HepG2 (cell line): Measurements from ENCODE around the gene MMP28. TPM values are rescaled to one million over a fixed set of nuclear protein-coding genes. Genes with fewer than 3 reads are reported as not detected.

ENCODE experiments used
- ATAC-seq: fragments of 200-7000 bp; cut with Tn5 transposase; 3 replicates; pipeline ENCODE4 v1.9.1; 2020; ENCODE audit warnings: mild to moderate bottlenecking, moderate library complexity
- BruUV-seq: library from RNA; stranded (reverse); fragments of 400-500 nt; replicated peaks from 2 replicates; lab custom pipeline; 2021; lab: Mats Ljungman, UMichigan
- CTCF ChIA-PET: fragments of 300-600 bp; formaldehyde crosslinking; extraction: SDS; loops from one replicate; lab custom pipeline; 2021; ENCODE audit warnings: low total read pairs, inconsistent platforms, low intra/inter-chr PET ratio; lab: Yijun Ruan, JAX
- POLR2A ChIA-PET: fragments of 350-600 bp; sonication (Branson Sonifier 250); formaldehyde crosslinking; loops from one replicate; lab custom pipeline; 2020; ENCODE audit warnings: antibody characterized with exemption, inconsistent platforms; lab: Yijun Ruan, JAX
- DNase-seq: peaks from one replicate; pipeline ENCODE4 v3.0.0-alpha.2; 2015; ENCODE audit warnings: low spot score
- FAIRE-seq: peaks from 3 replicates; lab custom pipeline; 2011; peaks lifted over from hg19 to GRCh38; lab: Jason Lieb, UNC
- H2AFZ ChIP-seq: one replicate; pipeline ENCODE4 v1.6.1; 2011; ENCODE audit warnings: low read length, inconsistent platforms
- H3K27ac ChIP-seq: fragments of 300-600 bp; 3 replicates; pipeline ENCODE4 v1.8.0; 2011; ENCODE audit warnings: mixed run types, mild to moderate bottlenecking, mixed read lengths, low read length, inconsistent platforms; ENCODE audit not compliant: insufficient read depth; ENCODE audit errors: extremely low read length
- H3K27me3 ChIP-seq, 2 experiments: fragments of 200-600 bp in 1 of 2; 2 replicates in 1 of 2; 3 replicates in 1 of 2; pipeline versions ENCODE4 v1.6.0 to v1.8.0; 2011; ENCODE audit warnings: low read length in 2 of 2, mild to moderate bottlenecking in 2 of 2, moderate library complexity in 2 of 2, inconsistent platforms in 1 of 2; ENCODE audit not compliant: insufficient read depth in 2 of 2, control insufficient read depth in 1 of 2
- H3K36me3 ChIP-seq, 2 experiments: fragments of 200-600 bp in 1 of 2; replicated peaks in 1 of 2; 2 replicates in 1 of 2; 3 replicates in 1 of 2; pipeline versions ENCODE4 v1.5.1 to v1.8.0; 2011; ENCODE audit warnings: low read length in 2 of 2, inconsistent platforms in 1 of 2; ENCODE audit not compliant: insufficient read depth in 2 of 2, control insufficient read depth in 1 of 2
- H3K4me1 ChIP-seq: 2 replicates; pipeline ENCODE4 v1.5.1; 2012; ENCODE audit warnings: low read length, inconsistent platforms; ENCODE audit not compliant: insufficient read depth
- H3K4me2 ChIP-seq: 2 replicates; pipeline ENCODE4 v1.6.0; 2011; ENCODE audit warnings: low read depth, low read length, inconsistent platforms
- H3K4me3 ChIP-seq, 3 experiments: fragments of 200-600 bp in 1 of 3; sonication (generic), shearing (Covaris generic) in 1 of 3; replicated peaks in 1 of 3; 2 replicates each; pipeline ENCODE4 v1.5.1; 2011 to 2016; ENCODE audit warnings: low read length in 3 of 3, inconsistent platforms in 2 of 3, low read depth in 2 of 3, mild to moderate bottlenecking in 2 of 3, control low read depth in 1 of 3, mixed read lengths in 1 of 3; ENCODE audit not compliant: insufficient read depth in 1 of 3
- H3K79me2 ChIP-seq: one replicate; pipeline ENCODE4 v1.6.1; 2011; ENCODE audit warnings: low read length, inconsistent platforms; ENCODE audit not compliant: insufficient read depth
- H3K9ac ChIP-seq: 2 replicates; pipeline ENCODE4 v1.6.0; 2011; ENCODE audit warnings: mild to moderate bottlenecking, low read depth, low read length, inconsistent platforms; ENCODE audit not compliant: insufficient read depth
- H3K9me3 ChIP-seq: 2 replicates; pipeline ENCODE4 v1.5.1; 2012; ENCODE audit warnings: mild to moderate bottlenecking, low read length
- H4K20me1 ChIP-seq: 2 replicates; pipeline ENCODE4 v1.6.0; 2011; ENCODE audit warnings: inconsistent platforms, mild to moderate bottlenecking, low read length, moderate library complexity; ENCODE audit not compliant: insufficient read depth
- AHR ChIP-seq: IDR thresholded peaks from 2 replicates; pipeline ENCODE4 v1.6.1; 2018; ENCODE audit warnings: missing genetic modification reagents, missing compliant biosample characterization
- ATF1 ChIP-seq: IDR thresholded peaks from 2 replicates; pipeline ENCODE4 v1.6.1; 2016; ENCODE audit warnings: mild to moderate bottlenecking, control low read depth
- DRAP1 ChIP-seq: IDR thresholded peaks from 2 replicates; pipeline ENCODE4 v1.6.1; 2016; ENCODE audit warnings: missing genetic modification reagents, missing compliant biosample characterization
- HOXD1 ChIP-seq: sonication (generic); formaldehyde crosslinking; IDR thresholded peaks from 2 replicates; pipeline ENCODE4 v1.5.0; 2020; ENCODE audit warnings: missing genetic modification reagents
- JUN ChIP-seq: sonication (generic); formaldehyde crosslinking; IDR thresholded peaks from 2 replicates; pipeline ENCODE4 v1.4.0; 2020; ENCODE audit warnings: mild to moderate bottlenecking, missing genetic modification reagents
- KDM3A ChIP-seq: IDR thresholded peaks from 2 replicates; pipeline ENCODE4 v1.6.1; 2018; ENCODE audit warnings: low read depth, missing compliant biosample characterization
- NFYC ChIP-seq: IDR thresholded peaks from 2 replicates; pipeline ENCODE4 v1.6.1; 2016; ENCODE audit warnings: missing genetic modification reagents, missing compliant biosample characterization
- PLRG1 ChIP-seq: fragments of 450-650 bp; conservative IDR thresholded peaks from 2 replicates; pipeline ENCODE4 v1.6.1; 2016
- PLSCR1 ChIP-seq: sonication (generic); formaldehyde crosslinking; IDR thresholded peaks from 2 replicates; pipeline ENCODE4 v1.5.0; 2020; ENCODE audit warnings: missing genetic modification reagents, mild to moderate bottlenecking, borderline replicate concordance
- RAD51 ChIP-seq: fragments of 450-650 bp; IDR thresholded peaks from 2 replicates; pipeline ENCODE4 v1.6.1; 2016; ENCODE audit warnings: borderline replicate concordance
- SRY ChIP-seq: sonication (generic); formaldehyde crosslinking; IDR thresholded peaks from 2 replicates; pipeline ENCODE4 v1.8.0; 2022; ENCODE audit warnings: mild to moderate bottlenecking, missing genetic modification reagents
- TFAP4 ChIP-seq: sonication (generic); IDR thresholded peaks from 2 replicates; pipeline ENCODE4 v1.6.1; 2016; ENCODE audit warnings: low read depth, borderline replicate concordance
- ZBTB33 ChIP-seq: sonication (generic); formaldehyde crosslinking; IDR thresholded peaks from 2 replicates; pipeline ENCODE4 v1.4.0; 2020; ENCODE audit warnings: missing genetic modification reagents
- ZFP82 ChIP-seq: sonication (generic); formaldehyde crosslinking; IDR thresholded peaks from 2 replicates; pipeline ENCODE4 v1.5.1; 2020; ENCODE audit warnings: mild to moderate bottlenecking, missing genetic modification reagents, borderline replicate concordance
- ZGPAT ChIP-seq: IDR thresholded peaks from 2 replicates; pipeline ENCODE4 v1.6.1; 2016; ENCODE audit warnings: mild to moderate bottlenecking
- ZKSCAN1 ChIP-seq: fragments of 150-350 bp; IDR thresholded peaks from 2 replicates; pipeline ENCODE4 v1.6.1; 2014; ENCODE audit warnings: low read length
- ZNF253 ChIP-seq: sonication (generic); formaldehyde crosslinking; IDR thresholded peaks from 2 replicates; pipeline ENCODE4 v1.8.0; 2022; ENCODE audit warnings: mild to moderate bottlenecking, missing genetic modification reagents, borderline replicate concordance
- ZNF274 ChIP-seq: sonication (generic); formaldehyde crosslinking; IDR thresholded peaks from 2 replicates; pipeline ENCODE4 v1.5.1; 2020; ENCODE audit warnings: mild to moderate bottlenecking, missing genetic modification reagents
- ZNF780A ChIP-seq: sonication (generic); formaldehyde crosslinking; IDR thresholded peaks from 2 replicates; pipeline ENCODE4 v1.8.0; 2022; ENCODE audit warnings: mild to moderate bottlenecking, missing genetic modification reagents, moderate library complexity
- ZNF790 ChIP-seq: sonication (generic); formaldehyde crosslinking; IDR thresholded peaks from 2 replicates; pipeline ENCODE4 v1.8.0; 2022; ENCODE audit warnings: missing genetic modification reagents, mild to moderate bottlenecking, borderline replicate concordance
- WGBS: methylation state at CpG from one replicate; pipeline ENCODE4 v1.1.6; 2017; ENCODE audit warnings: low lambda C conversion rate; 5-methylcytosine and 5-hydroxymethylcytosine counted together
- in situ Hi-C: cut with HindIII; loops from 2 replicates; pipeline ENCODE4 v1.10.0; 2017; ENCODE audit warnings: low pct_unique_long_range_greater_than_20kb; ENCODE audit not compliant: extremely low pct_ligation_motif_present
- intact Hi-C: fragments of 100-400 bp; cut with micrococcal nuclease; formaldehyde crosslinking; loops from one replicate; pipeline ENCODE4 v1.10.0; 2022; ENCODE audit not compliant: unreplicated experiment
- polyA plus RNA-seq, 8 experiments: library from polyadenylated mRNA; depleted of rRNA in 3 of 8; stranded (reverse) in 7 of 8; unstranded in 1 of 8; fragments of >200 nt; fragmentation: Illumina TruSeq in 4 of 8; extraction: Trizol in 4 of 8; gene quantifications; 2 replicates each; pipeline versions ENCODE4 v1.2.1 to v1.2.3, GENCODE V29; 2011 to 2016; ENCODE audit warnings: low read depth in 4 of 8, missing spikeins in 1 of 8, mixed read lengths in 1 of 8; ENCODE audit not compliant: insufficient read depth in 1 of 8
- total RNA-seq, 5 experiments: library from RNA; depleted of rRNA; stranded (reverse); fragments of >200 nt; fragmentation: Illumina TruSeq; extraction: Trizol; gene quantifications; 2 replicates each; pipeline ENCODE4 v1.2.3, GENCODE V29; 2016; ENCODE audit warnings: low read depth in 1 of 5

The MMP28 gene
- total and polyA plus RNA-seq, 2 of the 13 experiments (the other 11 are each of a cell fraction or from before 2014, with no cell fraction given), result not detected

GRCh38 chr17:35780950-35781349 is 14.5 kb downstream of the MMP28 start:
- ATAC-seq, result no peak
- Histone ChIP-seq H3K27me3 (peaks cover 0 to 35% of the 10 kb centered on the region in 2 experiments; a peak in 4 of 5 replicates), H2AFZ (no peak overlapping the region), H3K9ac (no peak overlapping the region), H3K79me2 (no peaks in the 10 kb centered on the region), H3K4me3 (no peak overlapping the region), H3K27ac (no peak overlapping the region), H3K36me3 (no peaks in the 10 kb centered on the region), H3K4me2 (no peak overlapping the region), H3K4me1 (peaks cover 14% of the 10 kb centered on the region), H3K9me3 (no peaks in the 10 kb centered on the region), H4K20me1 (no peaks in the 10 kb centered on the region)
- POLR2A ChIA-PET, result no interaction called here
- BruUV-seq, result no TSS peak
- TF ChIP-seq TFAP4 (no peak), PLRG1 (no peak), SRY (CRISPR knock-in tag) (no peak), PLSCR1 (CRISPR knock-in tag) (no peak), HOXD1 (CRISPR knock-in tag) (no peak), NFYC (CRISPR knock-in tag) (no peak), JUN (CRISPR knock-in tag) (no peak), AHR (no peak), ZGPAT (CRISPR knock-in tag) (no peak), ZFP82 (CRISPR knock-in tag) (no peak), ZKSCAN1 (no peak), ZNF253 (CRISPR knock-in tag) (no peak), ZNF790 (CRISPR knock-in tag) (no peak), ZNF274 (CRISPR knock-in tag) (no peak), KDM3A (no peak), ZBTB33 (CRISPR knock-in tag) (no peak), DRAP1 (CRISPR knock-in tag) (no peak), ZNF780A (no peak), ATF1 (no peak), RAD51 (no peak)
- CTCF ChIA-PET, result no interaction called here
- FAIRE-seq, result no peak
- in situ Hi-C loops (no loop called here), intact Hi-C loops (no loop called here)
- WGBS, result 17% methylated on average over 3 of the region's 3 CpGs
- no peak for DNase-seq
